NT2/D1 (cell line): ENCODE results near the gene TTLL11.

Experiments used
- SUZ12 ChIP-seq: IDR thresholded peaks from 2 replicates; pipeline ENCODE4 v1.6.1; 2011; ENCODE audit not compliant: insufficient read length, insufficient read depth; ENCODE audit errors: extremely low read depth
- YY1 ChIP-seq: IDR thresholded peaks from 2 replicates; pipeline ENCODE4 v1.6.1; 2011; ENCODE audit not compliant: insufficient read length, insufficient read depth
- ZNF274 ChIP-seq: IDR thresholded peaks from 2 replicates; pipeline ENCODE4 v1.6.1; 2011; ENCODE audit warnings: mild to moderate bottlenecking, low read depth, low read length

DNA sequence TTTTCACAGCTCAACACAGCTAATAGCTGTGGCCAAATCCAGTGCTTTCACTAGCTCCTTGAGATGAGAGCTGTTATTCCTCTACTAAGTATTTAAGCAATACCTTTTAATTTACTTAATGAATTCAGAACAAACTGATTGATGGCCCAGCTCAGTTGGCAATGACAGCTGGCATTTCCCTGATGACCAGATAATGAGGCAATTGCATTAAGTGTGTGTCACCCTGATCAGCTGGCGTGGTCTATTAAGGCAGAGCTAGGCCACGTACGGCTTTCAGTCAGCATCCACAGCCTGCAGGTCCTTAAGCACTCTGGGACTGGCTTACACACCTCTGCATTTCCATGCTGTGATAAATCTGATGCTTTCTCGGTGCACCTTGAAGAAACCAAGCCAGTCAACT, 34.4 kb downstream of the TTLL11 start:
- TF ChIP-seq YY1 (no peak), ZNF274 (no peak), SUZ12 (no peak)
